ENCODE measurements around the gene FZD4. TPM values are rescaled to one million over a fixed set of nuclear protein-coding genes. Genes with fewer than 3 reads are reported as not detected.

FZD4 gene
- total RNA-seq, 6 experiments from 2014 or later: 12.5 to 26.1 (median 17.1) TPM

GRCh38 chr11:86952221-86952875, 2.8 kb downstream of the FZD4 start:
- no peaks in the 10 kb centered on the region for H3K9me3 ChIP-seq
- intact Hi-C loops (cut with DNase I): no loop called here
- H3K4me1 ChIP-seq: peaks cover 0 to 7% (median 0%) of the 10 kb centered on the region in 4 donors
- H3K4me3 ChIP-seq: peak overlapping the region in 1 of 3 donors; percentile 1
- H3K27me3 ChIP-seq: no peaks in the 10 kb centered on the region
- 53% methylated on average over 8 of the region's 8 CpGs for WGBS (ENCODE audit: insufficient coverage, low coverage, low lambda C conversion rate, missing lambda C conversion rate)
- peak overlapping the region; percentile 11 to 74 (median 17) for H3K27ac ChIP-seq
- TF ChIP-seq CTCF (IDR thresholded peaks at IDR 0.05): no peak
- TF ChIP-seq POLR2A (IDR thresholded peaks at IDR 0.05): no peak
- DNase-seq (no peak), ATAC-seq (no peak)
- peaks cover 0 to 7% (median 0%) of the 10 kb centered on the region in 4 donors for H3K36me3 ChIP-seq

DNA sequence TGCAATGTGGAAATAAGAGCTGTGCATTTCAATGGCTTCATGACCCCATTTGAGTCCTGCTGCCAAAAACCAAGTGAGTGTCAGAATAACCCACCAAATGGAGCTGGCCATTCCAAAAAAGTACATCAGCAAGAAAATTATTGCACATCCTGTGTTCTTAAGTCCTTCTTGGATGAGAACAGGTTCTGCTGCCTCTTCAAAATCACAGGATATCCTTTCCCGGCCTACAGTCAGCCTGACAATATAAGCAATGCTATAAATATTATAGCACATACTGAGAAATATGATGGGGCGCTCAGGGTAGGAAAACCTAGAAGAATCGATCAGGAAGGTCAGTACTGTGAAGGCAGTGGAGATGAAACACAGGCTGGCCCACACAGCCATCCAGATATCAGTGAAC, 3.5 kb downstream of the FZD4 start:
- no peaks in the 10 kb centered on the region for H3K27me3 ChIP-seq
- intact Hi-C loops (cut with DNase I): no loop called here
- H3K9me3 ChIP-seq: no peaks in the 10 kb centered on the region
- no peak overlapping the region for H3K4me3 ChIP-seq
- TF ChIP-seq POLR2A (IDR thresholded peaks at IDR 0.05): no peak
- no peak for TF ChIP-seq CTCF (IDR thresholded peaks at IDR 0.05)
- H3K4me1 ChIP-seq: peaks cover 0 to 7% (median 0%) of the 10 kb centered on the region in 4 donors
- WGBS (ENCODE audit: insufficient coverage, low coverage, low lambda C conversion rate, missing lambda C conversion rate): 72% methylated on average over 3 of the region's 3 CpGs
- H3K36me3 ChIP-seq: peaks cover 0 to 7% (median 0%) of the 10 kb centered on the region in 4 donors
- ATAC-seq: no peak
- DNase-seq: no peak
- H3K27ac ChIP-seq: no peak overlapping the region

GRCh38 chr11:86950661-86950995, 4.6 kb downstream of the FZD4 start:
- no peak overlapping the region for H3K27ac ChIP-seq

DNA sequence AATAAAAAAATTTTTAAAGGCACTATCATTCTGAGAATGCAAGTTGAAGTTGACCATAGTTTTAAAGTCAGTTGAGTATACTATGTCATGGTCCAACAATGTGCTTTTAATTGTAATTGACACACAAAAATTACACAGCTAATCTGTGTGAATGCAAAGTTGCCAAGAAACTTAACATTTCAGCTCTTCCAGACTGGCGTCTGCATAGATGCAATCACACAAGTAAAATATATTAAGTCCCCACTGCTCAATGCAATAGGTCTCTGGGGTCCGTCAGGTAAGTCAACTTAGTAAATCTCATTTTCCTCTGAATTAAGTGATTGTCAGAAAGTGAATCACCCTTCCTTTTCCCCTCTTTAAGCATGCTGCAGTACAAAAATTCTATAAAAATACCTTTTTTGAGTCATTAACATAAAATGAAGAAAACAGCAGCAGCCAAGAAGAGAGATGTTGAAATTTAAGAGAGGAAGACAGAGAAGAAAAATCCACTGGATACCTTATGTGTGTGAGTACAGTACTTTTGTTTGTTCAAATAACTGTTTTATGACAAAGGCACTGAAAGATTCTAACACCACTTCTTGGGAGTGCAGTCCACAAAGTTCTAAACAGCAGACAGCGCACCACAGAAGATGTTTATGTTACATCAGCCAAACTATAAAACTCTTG, 5.1 kb downstream of the FZD4 start:
- TF ChIP-seq CTCF (IDR thresholded peaks at IDR 0.05) (no peak), POLR2A (IDR thresholded peaks at IDR 0.05) (no peak)
- H3K27me3 ChIP-seq: no peaks in the 10 kb centered on the region
- H3K9me3 ChIP-seq: no peaks in the 10 kb centered on the region
- H3K4me3 ChIP-seq: no peak overlapping the region
- WGBS (ENCODE audit: insufficient coverage, low coverage, low lambda C conversion rate, missing lambda C conversion rate): 62% methylated on average over 3 of the region's 3 CpGs
- intact Hi-C loops (cut with DNase I): no loop called here
- H3K4me1 ChIP-seq: peaks cover 0 to 7% (median 0%) of the 10 kb centered on the region in 4 donors
- no peak for ATAC-seq
- H3K27ac ChIP-seq: no peak overlapping the region
- H3K36me3 ChIP-seq: peaks cover 0 to 7% (median 0%) of the 10 kb centered on the region in 4 donors
- DNase-seq: no peak

More at GRCh38 chr11:86950661-86950995, 4.6 kb downstream of the FZD4 start:
- H3K9me3 ChIP-seq: no peaks in the 10 kb centered on the region
- intact Hi-C loops (cut with DNase I): no loop called here
- ATAC-seq (no peak), DNase-seq (no peak)
- TF ChIP-seq CTCF (IDR thresholded peaks at IDR 0.05) (no peak), POLR2A (IDR thresholded peaks at IDR 0.05) (no peak)
- H3K36me3 ChIP-seq: peaks cover 0 to 7% (median 0%) of the 10 kb centered on the region in 4 donors
- H3K4me1 ChIP-seq: peaks cover 0 to 7% (median 0%) of the 10 kb centered on the region in 4 donors
- WGBS (ENCODE audit: insufficient coverage, low coverage, low lambda C conversion rate, missing lambda C conversion rate): 46% methylated on average over 5 of the region's 5 CpGs
- H3K4me3 ChIP-seq: no peak overlapping the region
- H3K27me3 ChIP-seq: no peaks in the 10 kb centered on the region
